ENCODE results near the gene SMAP2. TPM values are rescaled to one million over a fixed set of nuclear protein-coding genes. Genes with fewer than 3 reads are reported as not detected.
"Not testable (repeated sequence)": the region's sequence is repeated elsewhere in the genome, so short reads cannot be mapped to it uniquely, and the experiment has no call there.

The SMAP2 gene
- total RNA-seq = 100 to 1,000 TPM; 106 to 107 TPM

GRCh38 chr1:40373323-40374283, at the start of gene SMAP2:
Gene SMAP2, plus strand, starts transcription at chr1:40373727. Its CDS starts 394 bp downstream, at chr1:40374121.
- ChIA-PET CTCF (interaction anchor here (0.9 to 7.5 kb wide), 11 partner anchors 9 to 221 kb away, joined by 3 to 113 read pairs (median 8); no protein-coding TSS in a partner anchor), POLR2A (interaction anchor here (0.6 to 7.6 kb wide), 23 partner anchors 9 to 334 kb away, joined by 3 to 381 read pairs (median 4); partner anchors contain the start of genes CAP1, NFYC, ZFP69B and ZNF684)
- DNase-seq (peak; percentile 97), ATAC-seq (peak; percentile 87)
- Mint-ChIP-seq H3K9me3 (ENCODE audit: insufficient read depth) (no peaks in the 10 kb centered on the region), H3K27ac (peak within 1 kb of the TSS; percentile 97), H3K27me3 (ENCODE audit: low read depth) (no peaks in the 10 kb centered on the region), H3K4me3 (peak within 1 kb of the TSS; percentile 94), H3K4me1 (ENCODE audit: low read depth) (peaks cover 41% of the 10 kb centered on the region), H3K36me3 (ENCODE audit: low read depth) (peaks cover 32% of the 10 kb centered on the region)

DNA sequence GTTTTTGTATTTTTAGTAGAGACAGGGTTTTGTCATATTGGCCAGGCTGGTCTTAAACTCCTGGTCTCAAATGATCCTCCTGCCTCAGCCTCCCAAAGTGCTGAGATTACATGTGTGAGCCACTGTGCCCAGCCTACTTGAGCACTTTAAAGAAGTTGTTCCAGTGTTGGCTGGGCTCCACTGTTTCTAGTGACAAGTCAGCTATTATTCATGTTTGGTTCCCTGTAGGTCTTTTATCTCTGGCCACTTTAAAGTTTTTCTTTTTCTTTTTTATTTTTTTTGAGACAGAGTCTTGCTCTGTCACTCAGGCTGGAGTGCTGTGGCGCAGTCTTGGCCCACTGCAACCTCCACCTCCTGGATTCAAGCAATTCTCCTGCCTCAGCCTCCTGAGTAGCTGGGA, 42.1 kb upstream of the SMAP2 start:
- ATAC-seq; DNase-seq; H3K36me3 Mint-ChIP-seq (ENCODE audit: low read depth); H3K4me1 Mint-ChIP-seq (ENCODE audit: low read depth); H3K4me3 Mint-ChIP-seq; POLR2A ChIA-PET; H3K9me3 Mint-ChIP-seq (ENCODE audit: insufficient read depth); H3K27ac Mint-ChIP-seq; H3K27me3 Mint-ChIP-seq (ENCODE audit: low read depth): not testable (repeated sequence)
- CTCF ChIA-PET = interaction anchor here (0.6 to 1.2 kb wide), 2 partner anchors 40 to 179 kb away, joined by 3 to 4 read pairs; no protein-coding TSS in a partner anchor

- no peak for DNase-seq
- Mint-ChIP-seq H3K27me3 (ENCODE audit: low read depth) (peaks cover 5% of the 10 kb centered on the region), H3K27ac (no peak overlapping the region), H3K4me1 (ENCODE audit: low read depth) (no peaks in the 10 kb centered on the region), H3K4me3 (no peak overlapping the region), H3K36me3 (ENCODE audit: low read depth) (no peaks in the 10 kb centered on the region), H3K9me3 (ENCODE audit: insufficient read depth) (no peaks in the 10 kb centered on the region)
- ChIA-PET CTCF (no interaction called here), POLR2A (no interaction called here)
- no peak for ATAC-seq
Observed at GRCh38 chr1:40332695-40333094, 40.8 kb upstream of the SMAP2 start.

DNA sequence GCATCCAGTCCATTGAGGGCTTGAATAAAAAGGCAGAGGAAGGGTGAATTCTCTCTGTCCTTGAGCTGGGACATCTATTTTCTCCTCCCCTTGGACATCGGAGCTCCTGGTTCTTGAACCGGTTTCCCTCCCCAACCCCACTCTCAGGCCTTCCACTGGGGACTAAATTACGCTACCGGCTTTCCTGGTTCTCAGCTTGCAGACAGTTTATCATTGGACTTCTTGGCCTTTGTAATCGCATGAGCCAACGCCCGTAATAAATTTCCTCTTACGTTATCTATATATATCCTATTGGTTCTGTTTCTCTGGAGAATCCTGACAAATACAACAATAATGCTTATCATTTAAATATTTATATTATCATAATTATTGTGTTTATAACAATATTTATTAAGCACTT, 36.1 kb upstream of the SMAP2 start:
- ATAC-seq (no peak), DNase-seq (no peak)
- Mint-ChIP-seq H3K36me3 (ENCODE audit: low read depth) (no peaks in the 10 kb centered on the region), H3K27me3 (ENCODE audit: low read depth) (peaks cover 2% of the 10 kb centered on the region), H3K9me3 (ENCODE audit: insufficient read depth) (no peaks in the 10 kb centered on the region), H3K4me1 (ENCODE audit: low read depth) (peaks cover 39% of the 10 kb centered on the region), H3K27ac (no peak overlapping the region), H3K4me3 (no peak overlapping the region)
- CTCF ChIA-PET = interaction anchor here (0.7 to 11.6 kb wide), 28 partner anchors 10 to 259 kb away, joined by 3 to 262 read pairs (median 11); partner anchors contain the start of gene COL9A2
- POLR2A ChIA-PET = interaction anchor here (0.6 to 2.8 kb wide), 4 partner anchors 36 to 857 kb away, joined by 3 to 14 read pairs (median 11); partner anchors contain the start of gene SMAP2

DNA sequence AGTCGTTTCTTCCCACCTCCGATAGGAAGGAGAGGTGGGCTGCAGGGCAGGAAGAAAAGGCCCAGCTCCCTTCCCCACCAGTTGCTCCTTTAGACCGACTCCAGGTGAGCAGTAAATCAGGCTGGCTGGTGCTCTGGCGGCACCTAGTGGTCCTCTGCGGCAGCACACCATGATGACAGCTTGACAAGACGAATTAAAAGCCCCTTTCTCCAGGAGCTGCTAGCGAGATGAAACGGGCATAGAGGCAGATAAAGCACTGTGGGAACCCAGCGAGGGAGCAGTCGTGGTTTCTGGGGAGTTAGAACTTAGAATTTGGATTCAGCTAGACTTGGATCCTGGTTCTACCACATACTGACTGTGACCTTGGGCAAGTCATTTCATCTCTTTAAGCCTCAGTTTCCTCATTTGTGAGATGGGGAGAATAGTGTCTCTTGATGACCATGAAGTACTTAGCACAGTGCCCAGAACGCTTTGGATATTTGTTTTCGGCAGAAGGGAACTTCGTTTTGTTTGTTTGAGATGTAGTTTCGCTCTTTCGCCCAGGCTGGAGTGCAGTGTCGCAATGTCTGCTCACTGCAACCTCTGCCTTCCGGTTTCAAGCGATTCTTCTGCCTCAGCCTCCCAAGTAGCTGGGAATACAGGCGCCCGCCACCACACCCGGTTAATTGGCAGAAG, 34.6 kb upstream of the SMAP2 start:
- DNase-seq (peak; percentile 92), ATAC-seq (peak; percentile 91)
- CTCF ChIA-PET = interaction anchor here (0.6 to 11.6 kb wide), 91 partner anchors 8 to 539 kb away, joined by 3 to 262 read pairs (median 5); partner anchors contain the start of genes COL9A2, PPT1, RLF and SMAP2
- POLR2A ChIA-PET = interaction anchor here (0.7 to 2.8 kb wide), 6 partner anchors 15 to 186 kb away, joined by 3 to 14 read pairs (median 6); partner anchors contain the start of gene SMAP2
- Mint-ChIP-seq H3K4me1 (ENCODE audit: low read depth) (peaks cover 45% of the 10 kb centered on the region), H3K27me3 (ENCODE audit: low read depth) (no peaks in the 10 kb centered on the region), H3K36me3 (ENCODE audit: low read depth) (no peaks in the 10 kb centered on the region), H3K27ac (peak overlapping the region; percentile 59), H3K9me3 (ENCODE audit: insufficient read depth) (no peaks in the 10 kb centered on the region), H3K4me3 (peak overlapping the region; percentile 32)

DNA sequence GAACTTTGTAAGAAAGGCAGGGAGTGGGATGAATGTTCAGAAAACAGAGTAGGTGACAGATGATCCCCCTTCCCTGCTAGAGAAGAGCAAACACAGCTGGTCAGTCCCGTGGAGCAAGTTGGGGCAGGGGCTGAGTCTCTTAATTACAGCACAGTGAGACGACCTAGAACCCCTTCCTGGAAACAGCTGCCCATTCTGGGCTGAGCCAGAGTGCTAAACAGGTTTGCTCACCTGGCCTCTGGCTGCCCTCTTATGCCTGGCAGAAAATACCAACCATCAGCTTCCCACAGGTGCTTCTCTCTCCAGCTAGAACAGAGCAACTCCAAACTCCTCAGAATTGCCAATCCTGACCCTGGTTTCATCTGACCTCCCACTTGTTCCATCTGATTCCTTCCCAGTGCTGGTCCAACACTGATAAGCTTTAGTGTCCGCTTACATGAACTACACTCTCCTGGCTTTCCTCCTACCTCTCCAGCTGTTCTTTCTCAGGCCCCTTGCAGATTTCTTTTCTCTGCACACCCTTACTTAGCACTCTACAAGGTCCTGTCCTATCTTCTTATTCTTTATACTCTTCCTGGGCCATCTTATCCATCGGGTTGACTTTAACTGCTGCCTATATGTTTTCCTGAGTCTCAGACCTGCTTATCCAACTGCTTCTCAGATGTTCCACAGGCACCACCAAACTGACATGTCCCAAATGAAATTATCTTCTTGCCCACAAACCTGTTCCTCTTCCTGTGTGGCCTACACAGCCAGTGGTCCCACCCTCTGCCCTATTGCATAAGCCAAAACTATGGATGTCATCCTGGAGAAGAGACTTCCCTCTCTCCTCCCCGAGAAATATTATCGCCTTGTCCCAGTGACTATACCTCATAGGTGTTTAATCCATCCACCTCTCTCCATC, 33.9 kb upstream of the SMAP2 start:
- ChIA-PET CTCF (interaction anchor here (0.5 to 11.6 kb wide), 80 partner anchors 8 to 538 kb away, joined by 3 to 262 read pairs (median 6); partner anchors contain the start of genes COL9A2, PPT1, RLF and SMAP2), POLR2A (interaction anchor here (0.9 to 2.8 kb wide), 4 partner anchors 16 to 187 kb away, joined by 3 to 14 read pairs (median 11); partner anchors contain the start of gene SMAP2)
- peaks cover 51% of the 10 kb centered on the region for H3K4me1 Mint-ChIP-seq (ENCODE audit: low read depth)

DNA sequence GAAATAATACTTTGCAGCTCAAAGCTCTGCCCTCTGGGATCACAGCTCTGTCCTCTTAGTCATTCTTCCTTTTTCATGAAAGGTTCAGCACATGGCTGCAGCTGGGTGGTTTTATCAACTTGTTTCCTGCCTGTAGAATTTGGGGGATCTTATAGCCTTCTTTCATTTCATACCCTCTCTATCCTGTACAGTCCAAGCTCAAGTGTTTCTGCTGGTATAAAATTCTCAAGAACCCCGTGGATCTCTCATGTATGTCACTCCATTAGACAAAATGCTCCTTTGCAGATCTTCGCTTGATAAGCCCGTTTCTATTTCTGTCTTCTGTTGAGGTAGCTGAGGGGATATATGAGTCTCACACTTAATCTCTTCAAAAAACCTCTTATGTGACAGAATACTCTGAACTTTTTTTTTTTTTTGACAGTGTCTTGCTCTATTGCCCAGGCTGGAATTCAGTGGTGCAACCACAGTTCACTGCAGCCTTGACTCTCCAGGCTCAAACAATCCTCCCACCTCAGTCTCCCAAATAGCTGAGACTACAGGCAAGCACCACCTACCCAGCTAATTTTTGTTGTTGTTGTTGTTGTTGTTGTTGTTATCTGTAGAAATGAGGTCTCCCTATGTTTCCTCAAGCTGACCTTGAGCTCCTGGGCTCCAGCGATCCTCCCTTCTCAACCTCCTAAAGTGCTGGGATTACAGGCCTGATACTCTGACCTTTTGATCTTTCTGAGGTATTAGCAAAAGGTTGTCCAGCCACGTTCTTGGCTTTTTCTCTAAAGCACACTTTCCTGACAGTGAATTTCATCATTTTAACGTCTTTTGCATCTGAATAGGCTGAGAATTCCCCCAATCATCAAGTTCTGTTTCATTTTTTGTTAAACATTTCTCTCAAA, 31.8 kb upstream of the SMAP2 start:
- ATAC-seq = peak; percentile 35
- POLR2A ChIA-PET = interaction anchor here (0.8 to 2.4 kb wide), 10 partner anchors 26 to 302 kb away, joined by 3 to 18 read pairs (median 4); partner anchors contain the start of genes CAP1 and SMAP2
- peak; percentile 31 for DNase-seq
- CTCF ChIA-PET = interaction anchor here (0.6 to 11.6 kb wide), 21 partner anchors 10 to 309 kb away, joined by 3 to 200 read pairs (median 5); partner anchors contain the start of genes COL9A2, SMAP2 and ZFP69B
- H3K9me3 Mint-ChIP-seq (ENCODE audit: insufficient read depth) = no peaks in the 10 kb centered on the region
- no peaks in the 10 kb centered on the region for H3K27me3 Mint-ChIP-seq (ENCODE audit: low read depth)
- peaks cover 57% of the 10 kb centered on the region for H3K4me1 Mint-ChIP-seq (ENCODE audit: low read depth)
- H3K27ac Mint-ChIP-seq = peak overlapping the region; percentile 50
- no peaks in the 10 kb centered on the region for H3K36me3 Mint-ChIP-seq (ENCODE audit: low read depth)
- no peak overlapping the region for H3K4me3 Mint-ChIP-seq

More for the DNA sequence above, 33.9 kb upstream of the SMAP2 start:
- Mint-ChIP-seq H3K27me3 (ENCODE audit: low read depth) (no peaks in the 10 kb centered on the region), H3K9me3 (ENCODE audit: insufficient read depth) (no peaks in the 10 kb centered on the region), H3K4me3 (no peak overlapping the region), H3K27ac (peak overlapping the region; percentile 58), H3K36me3 (ENCODE audit: low read depth) (no peaks in the 10 kb centered on the region)
- DNase-seq = no peak
- no peak for ATAC-seq

- ChIA-PET CTCF (interaction anchor here (1.1 to 11.6 kb wide), 14 partner anchors 22 to 265 kb away, joined by 3 to 200 read pairs (median 13); partner anchors contain the start of genes COL9A2 and SMAP2), POLR2A (interaction anchor here (0.7 to 2.4 kb wide), 8 partner anchors 32 to 302 kb away, joined by 3 to 18 read pairs (median 5); partner anchors contain the start of genes CAP1 and SMAP2)
- H3K4me3 Mint-ChIP-seq; H3K36me3 Mint-ChIP-seq (ENCODE audit: low read depth); H3K9me3 Mint-ChIP-seq (ENCODE audit: insufficient read depth); H3K27me3 Mint-ChIP-seq (ENCODE audit: low read depth); DNase-seq; ATAC-seq: not testable (repeated sequence)
- Mint-ChIP-seq H3K27ac (peak overlapping the region; percentile 40), H3K4me1 (ENCODE audit: low read depth) (peaks cover 57% of the 10 kb centered on the region)
Observed at GRCh38 chr1:40342381-40342717, 31.2 kb upstream of the SMAP2 start.

DNA sequence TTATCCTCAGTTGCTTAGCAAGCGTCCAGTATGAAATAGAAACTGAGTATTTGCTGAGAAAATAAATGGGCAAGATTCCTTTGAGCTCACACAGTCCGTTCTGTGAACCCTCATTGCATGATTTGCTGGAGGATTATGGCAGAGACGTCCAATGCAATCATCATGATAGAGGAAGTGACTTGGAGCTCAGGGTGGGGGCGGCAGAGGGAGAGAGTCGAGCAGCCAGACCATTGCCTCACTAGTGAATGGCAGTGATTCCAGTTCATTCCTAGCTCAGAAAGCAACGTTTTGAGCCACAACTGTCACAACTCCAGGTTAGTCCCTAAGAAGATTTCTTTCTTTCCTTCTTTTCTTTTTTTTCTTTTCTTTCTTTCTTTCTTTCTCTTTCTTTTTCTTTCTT, 28.9 kb upstream of the SMAP2 start:
- no peaks in the 10 kb centered on the region for H3K36me3 Mint-ChIP-seq (ENCODE audit: low read depth)
- no peak overlapping the region for H3K27ac Mint-ChIP-seq
- peak; percentile 55 for ATAC-seq
- peak overlapping the region; percentile 30 for H3K4me3 Mint-ChIP-seq
- CTCF ChIA-PET = interaction anchor here (0.8 to 11.6 kb wide), 7 partner anchors 10 to 260 kb away, joined by 3 to 200 read pairs (median 9); partner anchors contain the start of gene SMAP2
- DNase-seq = no peak
- POLR2A ChIA-PET = interaction anchor here (0.7 to 1.6 kb wide), 4 partner anchors 28 to 41 kb away, joined by 3 to 7 read pairs (median 4); no protein-coding TSS in a partner anchor
- H3K4me1 Mint-ChIP-seq (ENCODE audit: low read depth) = peaks cover 47% of the 10 kb centered on the region
- H3K9me3 Mint-ChIP-seq (ENCODE audit: insufficient read depth) = no peaks in the 10 kb centered on the region
- no peaks in the 10 kb centered on the region for H3K27me3 Mint-ChIP-seq (ENCODE audit: low read depth)

All from activated CD8-positive, alpha-beta T cell treated with anti-CD3 and anti-CD28 coated beads, Interleukin-2, amount 10 ng/mL, durations not matched to agents 7 days and 5 days (primary cell).